Pulmonary artery endothelial cell (primary cell): ENCODE measurements around the gene TBC1D17. TPM values are rescaled to one million over a fixed set of nuclear protein-coding genes. Genes with fewer than 3 reads are reported as not detected.

ENCODE experiments used
- DNase-seq: peaks from one replicate; pipeline ENCODE4 v3.0.0-alpha.2; 2011; ENCODE audit warnings: low read depth, low spot score
- total RNA-seq: library from RNA; depleted of rRNA; stranded (reverse); fragments of >200 nt; gene quantifications from 2 replicates; pipeline ENCODE4 v1.2.3, GENCODE V29; 2014

Gene TBC1D17
- total RNA-seq, 1 donor from 2014 or later = 7.1 TPM

- no peak for DNase-seq
These were observed 1.6 kb upstream of the TBC1D17 start for GRCh38 chr19:49875857-49876421.

DNA sequence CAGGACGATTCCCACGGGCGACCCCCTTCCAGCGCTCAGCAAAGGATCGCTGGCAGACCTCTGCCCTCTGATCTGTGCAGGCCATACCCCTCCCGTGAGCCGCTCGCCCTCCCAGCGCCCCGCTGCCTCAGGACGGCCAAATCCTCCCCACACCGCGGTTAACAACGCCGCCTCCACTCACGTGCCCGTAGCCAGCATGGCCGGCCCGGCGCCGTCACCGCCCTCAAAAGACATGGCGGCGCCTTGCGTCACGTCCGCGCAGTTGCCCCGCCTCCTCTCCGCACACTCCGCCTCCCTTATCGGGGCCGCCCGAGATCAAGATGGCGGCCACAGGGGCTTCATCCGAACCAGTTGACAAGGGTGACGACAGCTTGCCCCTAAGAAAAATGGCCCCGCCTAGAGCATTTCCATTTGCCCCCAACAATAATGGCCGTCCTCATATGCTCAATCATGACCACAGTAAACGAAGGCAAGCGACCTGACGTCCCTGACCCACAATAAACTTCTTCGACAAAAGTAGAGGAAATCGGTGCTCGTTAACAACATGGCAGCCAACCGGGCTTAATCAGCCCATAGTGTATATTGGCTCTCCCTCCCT, 981 bp upstream of the TBC1D17 start:
- DNase-seq = peak; percentile 98

DNA sequence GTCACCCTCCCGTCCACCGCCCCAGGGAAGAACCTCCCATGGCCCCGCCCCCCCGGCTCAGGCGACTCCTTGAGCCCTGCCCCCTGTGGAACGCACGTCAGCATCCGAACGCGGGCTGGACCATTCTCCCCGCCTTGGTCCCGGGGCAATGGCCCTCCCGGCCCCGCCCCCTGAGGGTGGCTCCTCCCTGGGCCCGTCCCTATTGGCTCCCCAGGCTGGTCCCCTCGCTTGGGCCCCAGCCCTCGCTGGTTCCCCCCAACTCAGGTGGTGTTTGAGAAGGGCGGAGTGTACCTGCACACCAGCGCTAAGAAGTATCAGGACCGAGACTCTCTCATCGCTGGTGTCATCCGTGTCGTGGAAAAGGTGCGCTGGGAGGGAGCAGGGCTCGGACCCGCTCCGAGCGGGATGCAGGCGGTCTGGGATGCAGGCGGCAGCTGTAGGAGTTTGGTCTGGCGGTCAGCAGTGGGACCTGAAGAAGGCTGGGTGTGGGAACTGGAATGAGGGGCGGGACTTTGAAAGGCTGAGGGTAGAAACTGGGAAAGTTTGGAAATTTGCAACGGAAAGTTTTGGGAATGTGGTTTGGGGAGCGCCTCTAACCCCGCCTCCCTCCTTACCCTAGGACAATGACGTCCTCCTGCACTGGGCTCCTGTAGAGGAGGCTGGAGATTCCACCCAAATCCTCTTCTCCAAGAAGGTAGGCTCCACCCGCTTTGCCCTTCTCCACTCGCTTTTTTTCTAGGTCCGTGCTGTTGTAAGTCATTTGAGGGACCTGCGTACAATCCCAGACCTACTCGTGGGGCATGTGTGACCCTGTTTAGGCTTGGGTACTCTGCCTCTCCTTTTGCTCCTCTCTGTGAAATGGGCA, 609 bp downstream of the TBC1D17 start:
- DNase-seq = peak; percentile 90

- DNase-seq = no peak
These were observed 1.2 kb downstream of the TBC1D17 start for GRCh38 chr19:49878744-49879070.

GRCh38 chr19:49879243-49879963, 1.9 kb downstream of the TBC1D17 start:
- no peak for DNase-seq

DNA sequence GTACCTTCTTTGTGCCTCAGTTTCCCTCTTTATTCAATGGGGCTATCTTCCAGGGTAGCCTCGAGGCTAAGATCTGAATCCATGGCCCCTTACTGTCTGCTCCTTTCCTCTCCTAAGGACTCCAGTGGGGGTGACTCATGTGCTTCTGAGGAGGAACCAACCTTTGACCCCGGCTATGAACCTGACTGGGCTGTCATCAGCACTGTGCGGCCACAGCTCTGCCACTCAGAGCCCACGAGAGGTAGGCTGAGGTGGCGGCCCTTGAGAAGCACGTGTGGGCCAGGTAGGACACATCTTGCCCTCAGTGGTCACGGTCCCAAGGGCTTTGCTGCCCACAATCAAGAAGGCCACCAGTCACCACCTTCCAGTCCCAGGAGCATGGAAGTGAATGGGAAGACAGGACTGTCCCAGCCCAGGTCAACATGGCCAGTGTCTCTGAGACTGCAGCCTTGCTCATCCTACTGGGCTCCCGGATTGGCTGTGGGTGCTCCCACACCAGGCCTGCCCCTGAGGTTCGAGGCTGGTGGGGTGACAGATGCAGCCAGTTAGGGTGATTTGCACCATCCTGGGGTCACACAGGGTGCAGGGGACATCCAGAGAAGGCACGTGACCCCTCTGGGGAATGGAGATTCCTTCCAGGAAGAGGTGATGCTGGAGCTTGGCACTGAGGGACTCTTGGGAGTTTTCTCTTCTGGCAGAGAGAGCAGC, 2.8 kb downstream of the TBC1D17 start:
- DNase-seq = no peak

DNA sequence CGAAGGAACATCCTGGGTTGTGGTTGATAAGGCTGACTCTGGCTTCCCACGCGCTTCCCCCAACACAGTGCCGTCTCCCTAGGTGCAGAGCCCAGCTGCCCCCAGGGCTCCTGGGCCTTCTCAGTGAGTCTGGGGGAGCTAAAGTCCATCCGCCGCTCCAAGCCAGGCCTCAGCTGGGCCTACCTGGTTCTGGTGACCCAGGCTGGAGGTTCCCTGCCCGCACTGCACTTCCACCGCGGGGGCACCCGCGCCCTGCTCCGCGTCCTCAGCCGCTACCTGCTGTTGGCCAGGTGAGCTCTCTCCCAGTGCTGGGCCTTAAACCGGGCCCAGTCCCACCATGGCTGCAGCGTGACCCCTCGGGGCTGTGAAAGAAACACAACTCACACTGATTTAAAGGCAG, 3.7 kb downstream of the TBC1D17 start:
- no peak for DNase-seq

DNA sequence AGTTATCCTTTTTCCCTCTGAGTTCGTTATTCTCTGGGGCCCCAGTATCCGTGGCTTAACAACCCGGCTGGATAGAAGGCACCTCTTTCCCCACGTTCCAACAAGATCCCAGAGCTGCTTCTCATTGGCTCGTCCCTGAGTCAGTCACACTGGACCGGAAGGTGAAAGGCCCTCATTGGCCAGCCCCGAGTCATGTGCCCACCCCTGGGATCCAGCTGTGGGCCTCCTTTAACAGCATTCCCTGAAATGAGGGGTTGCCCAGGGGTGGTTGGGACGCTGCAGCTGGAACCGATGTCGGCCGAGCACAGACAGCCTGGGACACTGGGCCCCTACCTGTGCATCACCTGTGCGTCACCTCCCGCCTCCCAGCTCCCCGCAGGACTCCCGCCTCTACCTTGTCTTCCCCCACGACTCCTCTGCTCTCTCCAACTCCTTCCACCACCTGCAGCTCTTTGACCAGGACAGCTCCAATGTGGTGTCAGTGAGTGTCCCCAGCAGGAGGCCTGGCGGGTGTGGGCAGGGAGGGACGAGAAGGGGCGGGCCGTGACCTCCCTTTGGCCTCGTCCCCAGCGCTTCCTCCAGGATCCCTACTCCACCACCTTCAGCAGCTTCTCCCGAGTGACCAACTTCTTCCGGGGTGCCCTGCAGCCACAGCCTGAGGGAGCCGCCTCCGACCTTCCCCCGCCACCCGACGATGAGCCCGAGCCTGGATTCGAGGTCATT, 4.3 kb downstream of the TBC1D17 start:
- DNase-seq = no peak

DNA sequence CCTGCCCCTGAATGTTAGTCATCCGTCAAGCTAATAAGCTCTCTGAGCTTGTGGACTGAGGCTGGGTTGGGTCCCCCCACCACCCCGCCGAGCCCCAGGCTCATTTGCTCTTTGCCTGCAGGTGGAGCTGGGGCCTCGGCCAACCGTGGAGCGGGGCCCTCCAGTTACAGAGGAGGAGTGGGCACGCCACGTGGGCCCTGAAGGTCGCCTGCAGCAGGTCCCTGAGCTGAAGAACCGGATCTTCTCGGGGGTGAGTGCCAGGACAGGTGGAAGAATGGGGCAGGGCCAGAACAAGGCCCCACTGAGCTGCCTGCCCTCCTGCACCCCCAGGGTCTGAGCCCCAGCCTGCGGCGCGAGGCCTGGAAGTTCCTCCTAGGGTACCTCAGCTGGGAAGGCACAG, 5.1 kb downstream of the TBC1D17 start:
- DNase-seq = no peak

DNA sequence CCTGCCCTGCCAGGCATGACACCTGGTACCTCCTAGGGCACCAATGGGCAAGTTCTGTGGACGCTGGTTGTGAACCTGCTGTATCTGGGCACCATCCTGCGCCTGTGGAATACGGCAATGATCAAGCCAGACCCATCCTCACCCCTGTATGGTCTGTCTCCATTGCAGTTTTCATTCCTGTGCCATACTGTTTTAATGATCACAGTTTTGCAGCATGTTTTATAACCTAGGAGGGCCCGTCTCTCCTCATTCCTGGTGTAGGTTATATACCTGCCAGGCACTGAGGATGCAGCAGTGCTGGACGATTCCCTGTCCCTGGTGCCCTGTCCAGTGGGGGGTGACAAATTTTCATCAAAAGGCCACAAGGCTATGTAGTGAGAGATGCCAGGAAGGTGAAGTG, 5.6 kb downstream of the TBC1D17 start:
- DNase-seq = no peak

- DNase-seq = no peak
These were observed 6.6 kb downstream of the TBC1D17 start for GRCh38 chr19:49884109-49884508.

DNA sequence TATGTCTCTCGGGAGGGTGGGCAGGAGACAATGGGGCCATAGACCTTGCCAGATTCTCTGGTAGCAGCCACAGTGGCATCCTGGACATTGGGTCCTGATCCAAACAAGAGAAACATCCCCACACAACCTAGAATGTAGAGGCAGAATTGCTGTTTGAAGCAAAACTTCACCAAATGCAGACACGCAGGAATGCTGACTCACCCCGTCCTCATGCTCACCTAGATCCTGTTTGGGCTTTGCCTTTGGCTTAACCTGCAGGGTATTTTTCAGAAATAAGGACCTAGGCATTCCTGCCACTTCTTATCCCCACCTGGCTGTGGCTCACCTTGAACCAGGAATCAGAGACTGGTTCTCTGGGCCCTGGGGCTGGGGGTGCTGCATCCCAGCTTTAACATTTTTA, 7.3 kb downstream of the TBC1D17 start:
- no peak for DNase-seq

- DNase-seq = no peak
These were observed 9.6 kb downstream of the TBC1D17 start for GRCh38 chr19:49887037-49887664.

- no peak for DNase-seq
These were observed 10.4 kb downstream of the TBC1D17 start for GRCh38 chr19:49887665-49888509.

DNA sequence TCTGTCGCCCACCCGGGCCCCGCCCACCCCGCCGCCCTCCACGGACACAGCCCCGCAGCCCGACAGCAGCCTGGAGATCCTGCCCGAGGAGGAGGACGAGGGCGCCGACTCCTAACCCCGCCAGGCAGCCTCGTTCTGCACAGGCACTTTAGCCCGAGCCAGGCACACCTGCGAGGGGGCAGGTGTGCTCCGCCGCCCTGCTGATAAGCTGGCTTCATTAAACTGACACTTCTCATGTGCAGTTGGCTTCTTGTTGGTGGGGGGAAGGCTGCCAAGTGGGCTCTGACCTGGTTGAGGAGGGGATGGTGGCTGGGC, 11.0 kb downstream of the TBC1D17 start:
- DNase-seq = no peak

- no peak for DNase-seq
These were observed 11.7 kb downstream of the TBC1D17 start for GRCh38 chr19:49889038-49889686.

GRCh38 chr19:49889687-49890348, 12.3 kb downstream of the TBC1D17 start:
- DNase-seq = no peak
